HepG2 (cell line): Measurements from ENCODE around the gene DUSP2. TPM values are rescaled to one million over a fixed set of nuclear protein-coding genes. Genes with fewer than 3 reads are reported as not detected.

Source experiments
- ATF1 ChIP-seq: IDR thresholded peaks from 2 replicates; pipeline ENCODE4 v1.6.1; 2016; ENCODE audit warnings: mild to moderate bottlenecking, control low read depth
- HDAC6 ChIP-seq: fragments of 200-600 bp; sonication (generic); IDR thresholded peaks from 2 replicates; pipeline ENCODE4 v1.7.0; 2017; ENCODE audit warnings: mild to moderate bottlenecking, antibody characterized with exemption, low read length, low read depth
- KIAA2018 ChIP-seq: sonication (generic); formaldehyde crosslinking; IDR thresholded peaks from 2 replicates; pipeline ENCODE4 v1.5.0; 2020; ENCODE audit warnings: mild to moderate bottlenecking, missing genetic modification reagents, borderline replicate concordance
- KMT2A ChIP-seq: sonication (generic); formaldehyde crosslinking; IDR thresholded peaks from 2 replicates; pipeline ENCODE4 v1.4.0; 2020; ENCODE audit warnings: missing genetic modification reagents
- NONO ChIP-seq, 2 experiments: fragments of 450-650 bp in 1 of 2; sonication (generic) in 1 of 2; formaldehyde crosslinking in 1 of 2; IDR thresholded peaks in 1 of 2; conservative IDR thresholded peaks in 1 of 2; 2 replicates each; pipeline versions ENCODE4 v1.6.1 to v1.8.0; 2017 to 2022; ENCODE audit warnings: mild to moderate bottlenecking in 1 of 2, missing genetic modification reagents in 1 of 2, moderate library complexity in 1 of 2
- NR3C1 ChIP-seq: sonication (generic); formaldehyde crosslinking; IDR thresholded peaks from 2 replicates; pipeline ENCODE4 v1.4.0; 2020; ENCODE audit warnings: missing genetic modification reagents
- SAP130 ChIP-seq: IDR thresholded peaks from 2 replicates; pipeline ENCODE4 v1.6.1; 2016; ENCODE audit warnings: low read depth
- TFE3 ChIP-seq: IDR thresholded peaks from 2 replicates; pipeline ENCODE4 v1.6.1; 2016
- YEATS2 ChIP-seq: sonication (generic); formaldehyde crosslinking; IDR thresholded peaks from 2 replicates; pipeline ENCODE4 v1.4.0; 2020; ENCODE audit warnings: missing genetic modification reagents, borderline replicate concordance
- ZBTB2 ChIP-seq: sonication (generic); formaldehyde crosslinking; IDR thresholded peaks from 2 replicates; pipeline ENCODE4 v1.8.0; 2022; ENCODE audit warnings: low read depth, missing genetic modification reagents
- ZKSCAN1 ChIP-seq: fragments of 150-350 bp; IDR thresholded peaks from 2 replicates; pipeline ENCODE4 v1.6.1; 2014; ENCODE audit warnings: low read length
- ZMYM3 ChIP-seq: sonication (generic); formaldehyde crosslinking; IDR thresholded peaks from 2 replicates; pipeline ENCODE4 v1.5.1; 2020; ENCODE audit warnings: mild to moderate bottlenecking, missing genetic modification reagents
- ZNF138 ChIP-seq: sonication (generic); formaldehyde crosslinking; IDR thresholded peaks from 2 replicates; pipeline ENCODE4 v1.5.0; 2020; ENCODE audit warnings: mild to moderate bottlenecking, low read depth, missing genetic modification reagents
- ZNF33A ChIP-seq: sonication (generic); formaldehyde crosslinking; IDR thresholded peaks from 2 replicates; pipeline ENCODE4 v1.5.1; 2020; ENCODE audit warnings: missing genetic modification reagents, mild to moderate bottlenecking, moderate library complexity, borderline replicate concordance
- ZNF441 ChIP-seq: sonication (generic); formaldehyde crosslinking; IDR thresholded peaks from 2 replicates; pipeline ENCODE4 v1.7.0; 2021; ENCODE audit warnings: missing genetic modification reagents, borderline replicate concordance
- ZNF451 ChIP-seq: sonication (generic); formaldehyde crosslinking; IDR thresholded peaks from 2 replicates; pipeline ENCODE4 v1.5.0; 2020; ENCODE audit warnings: mild to moderate bottlenecking, missing genetic modification reagents
- polyA plus RNA-seq, 8 experiments: library from polyadenylated mRNA; depleted of rRNA in 3 of 8; stranded (reverse) in 7 of 8; unstranded in 1 of 8; fragments of >200 nt; fragmentation: Illumina TruSeq in 4 of 8; extraction: Trizol in 4 of 8; gene quantifications; 2 replicates each; pipeline versions ENCODE4 v1.2.1 to v1.2.3, GENCODE V29; 2011 to 2016; ENCODE audit warnings: low read depth in 4 of 8, missing spikeins in 1 of 8, mixed read lengths in 1 of 8; ENCODE audit not compliant: insufficient read depth in 1 of 8
- total RNA-seq, 5 experiments: library from RNA; depleted of rRNA; stranded (reverse); fragments of >200 nt; fragmentation: Illumina TruSeq; extraction: Trizol; gene quantifications; 2 replicates each; pipeline ENCODE4 v1.2.3, GENCODE V29; 2016; ENCODE audit warnings: low read depth in 1 of 5
- TF ChIP-seq, protein P1 (sequence below): sonication (generic); formaldehyde crosslinking; conservative IDR thresholded peaks from 2 replicates; pipeline ENCODE4 v1.4.0; 2020; ENCODE audit warnings: missing genetic modification reagents

DUSP2 gene
- total and polyA plus RNA-seq, 2 of the 13 experiments (the other 11 are each of a cell fraction or from before 2014, with no cell fraction given): not detected

DNA sequence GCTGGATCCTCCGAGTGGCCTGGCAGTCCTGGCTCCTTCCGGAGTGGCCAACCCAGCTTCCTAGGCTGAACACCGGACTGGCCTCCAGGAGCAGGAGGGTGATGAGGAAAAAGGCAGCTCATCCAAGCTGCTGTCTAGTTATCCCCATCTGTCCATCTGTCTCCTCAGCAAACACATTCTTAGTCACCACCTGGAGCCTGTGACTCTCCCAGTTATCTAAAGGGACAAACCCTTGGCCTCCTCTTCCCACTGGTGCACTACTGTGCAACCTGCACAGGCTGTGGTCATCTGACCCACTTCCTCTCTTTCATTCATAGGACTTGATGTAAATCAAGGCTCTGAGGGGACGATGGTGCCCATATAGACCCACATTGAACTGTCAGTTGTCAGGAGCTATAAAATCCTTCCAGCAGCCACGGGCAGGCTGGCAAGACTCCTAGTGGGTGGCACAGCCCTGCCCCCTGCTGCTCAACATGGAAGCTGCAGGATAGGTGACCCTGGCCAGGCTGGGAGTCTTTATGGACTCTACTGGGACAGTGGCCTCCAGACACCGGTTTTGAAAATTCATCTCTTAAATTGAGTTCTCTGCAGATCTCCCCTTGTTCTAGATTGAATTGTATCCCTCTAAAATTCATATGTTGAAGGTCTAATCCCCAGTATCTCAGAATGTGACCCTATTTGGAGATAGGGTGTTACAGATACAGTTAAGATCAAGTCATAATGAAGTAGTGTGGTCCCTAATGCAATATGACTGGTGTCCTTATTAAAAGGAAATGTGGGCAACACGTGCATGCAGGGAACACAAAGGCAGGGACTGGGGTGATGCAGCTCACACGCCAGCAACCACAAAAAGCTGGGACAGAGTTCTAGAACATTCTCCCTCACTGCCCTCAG is 29.3 kb upstream of the DUSP2 start (continued):
- peak; percentile 29; the same call in 1 of the 2 replicates for TF ChIP-seq TFE3 (CRISPR knock-in tag)
- TF ChIP-seq, protein P1, sequence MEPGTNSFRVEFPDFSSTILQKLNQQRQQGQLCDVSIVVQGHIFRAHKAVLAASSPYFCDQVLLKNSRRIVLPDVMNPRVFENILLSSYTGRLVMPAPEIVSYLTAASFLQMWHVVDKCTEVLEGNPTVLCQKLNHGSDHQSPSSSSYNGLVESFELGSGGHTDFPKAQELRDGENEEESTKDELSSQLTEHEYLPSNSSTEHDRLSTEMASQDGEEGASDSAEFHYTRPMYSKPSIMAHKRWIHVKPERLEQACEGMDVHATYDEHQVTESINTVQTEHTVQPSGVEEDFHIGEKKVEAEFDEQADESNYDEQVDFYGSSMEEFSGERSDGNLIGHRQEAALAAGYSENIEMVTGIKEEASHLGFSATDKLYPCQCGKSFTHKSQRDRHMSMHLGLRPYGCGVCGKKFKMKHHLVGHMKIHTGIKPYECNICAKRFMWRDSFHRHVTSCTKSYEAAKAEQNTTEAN (CRISPR knock-in tag): no peak
- no peak for TF ChIP-seq ATF1 (CRISPR knock-in tag)
- TF ChIP-seq ZNF441 (CRISPR knock-in tag): no peak
- no peak for TF ChIP-seq ZNF33A (CRISPR knock-in tag)
- no peak for TF ChIP-seq YEATS2 (CRISPR knock-in tag)
- TF ChIP-seq ZKSCAN1: no peak
- no peak for TF ChIP-seq ZNF138 (CRISPR knock-in tag)
- no peak for TF ChIP-seq KMT2A
- no peak for TF ChIP-seq KIAA2018
- TF ChIP-seq ZNF451 (CRISPR knock-in tag): no peak
- TF ChIP-seq NONO (IDR thresholded peaks at IDR 0.05): no peak
- no peak for TF ChIP-seq NONO (CRISPR knock-in tag; conservative IDR thresholded peaks at IDR 0.05)
- no peak for TF ChIP-seq HDAC6
- no peak for TF ChIP-seq ZMYM3 (CRISPR knock-in tag)
- no peak for TF ChIP-seq ZBTB2
- TF ChIP-seq SAP130 (CRISPR knock-in tag): peak; percentile 30; the same call in 1 of the 2 replicates
- TF ChIP-seq NR3C1: no peak
